ENCODE results near the gene CEPT1. TPM values are rescaled to one million over a fixed set of nuclear protein-coding genes. Genes with fewer than 3 reads are reported as not detected.

The CEPT1 gene
- total RNA-seq, 1 experiment from 2014 or later: 34.2 TPM

DNA sequence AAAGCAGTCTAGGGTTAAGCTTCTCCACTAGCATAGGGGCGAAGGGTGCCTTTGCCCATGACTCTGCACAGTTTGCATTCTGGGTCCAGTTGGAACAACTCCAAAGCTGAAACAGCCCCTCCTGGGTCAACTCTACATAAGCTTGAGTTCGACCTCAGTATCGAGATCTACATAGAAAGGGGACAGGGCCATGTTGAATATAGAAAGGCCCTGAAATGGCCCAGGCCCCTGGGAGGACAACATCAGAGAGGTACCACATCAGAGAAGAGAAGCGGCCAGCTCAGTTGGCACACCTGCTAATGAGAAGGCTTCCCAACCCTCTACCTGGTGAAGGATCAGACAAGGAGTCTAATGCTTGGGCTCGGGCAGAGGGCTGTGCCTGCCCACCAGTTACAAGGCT lies 58.8 kb downstream of the CEPT1 start:
- CTCF ChIA-PET: no interaction called here
- BruUV-seq (replicated peaks): no TSS peak

More for the DNA sequence above, 58.8 kb downstream of the CEPT1 start:
- H2AFZ ChIP-seq (ENCODE audit: low read depth, low read length, poor library complexity, severe bottlenecking): no peak overlapping the region
- H3K4me2 ChIP-seq (ENCODE audit: low read length): no peak overlapping the region
- H3K79me2 ChIP-seq (ENCODE audit: insufficient read depth, low read length): peaks cover 36% of the 10 kb centered on the region
- no peaks in the 10 kb centered on the region for H3K27me3 ChIP-seq (ENCODE audit: insufficient read depth, low read length)
- H4K20me1 ChIP-seq (ENCODE audit: insufficient read depth): no peaks in the 10 kb centered on the region
- no peaks in the 10 kb centered on the region for H3K9me3 ChIP-seq (ENCODE audit: control insufficient read depth in 1 of 2, insufficient read depth in 1 of 2, low read depth in 1 of 2, low read length in 2 of 2)
- no peaks in the 10 kb centered on the region for H3K9me2 ChIP-seq (ENCODE audit: insufficient read depth)
- peaks cover 33 to 41% of the 10 kb centered on the region in 2 experiments for H3K4me1 ChIP-seq (ENCODE audit: control insufficient read depth in 1 of 2, insufficient read depth in 2 of 2, low read length in 2 of 2)
- H3K4me3 ChIP-seq (replicated peaks in 1 of 2; ENCODE audit: low read depth in 1 of 2, low read length in 2 of 2): no peak overlapping the region
- H3K27ac ChIP-seq (ENCODE audit: low read depth, low read length): no peak overlapping the region
- POLR2A ChIA-PET: no interaction called here
- H3K36me3 ChIP-seq (ENCODE audit: control insufficient read depth in 1 of 2, insufficient read depth in 2 of 2, low read length in 2 of 2): peaks cover 0 to 31% of the 10 kb centered on the region in 2 experiments; a peak in 2 of 4 replicates
- TF ChIP-seq EZH2 (IDR thresholded peaks at IDR 0.05) (no peak), ELF1 (IDR thresholded peaks at IDR 0.05; ENCODE audit: borderline replicate concordance, low read depth) (no peak), RAD21 (IDR thresholded peaks at IDR 0.05; ENCODE audit: low read depth) (no peak), SRF (IDR thresholded peaks at IDR 0.05; ENCODE audit: low read depth) (no peak), SP1 (IDR thresholded peaks at IDR 0.05; ENCODE audit: low read depth) (no peak), CTCF (IDR thresholded peaks at IDR 0.05 in 2 of 3, conservative IDR thresholded peaks at IDR 0.05 in 1 of 3; ENCODE audit: borderline replicate concordance in 1 of 3, insufficient read depth in 1 of 3, low read depth in 2 of 3, low read length in 2 of 3) (no peak), POLR2AphosphoS5 (IDR thresholded peaks at IDR 0.05; ENCODE audit: low read depth, low read length) (no peak), TCF7L2 (IDR thresholded peaks at IDR 0.05; ENCODE audit: borderline replicate concordance, extremely low read depth, insufficient read depth, insufficient read length) (no peak), ZNF274 (IDR thresholded peaks at IDR 0.05; ENCODE audit: low read depth, low read length) (no peak), SIN3A (IDR thresholded peaks at IDR 0.05; ENCODE audit: low read depth) (no peak), YY1 (IDR thresholded peaks at IDR 0.05; ENCODE audit: extremely low read depth, insufficient replicate concordance, low read depth, low read length) (no peak), ZFX (IDR thresholded peaks at IDR 0.05) (no peak), JUND (IDR thresholded peaks at IDR 0.05) (no peak), CBX3 (IDR thresholded peaks at IDR 0.05; ENCODE audit: low read depth) (no peak), MAX (IDR thresholded peaks at IDR 0.05) (no peak), ZBTB33 (IDR thresholded peaks at IDR 0.05; ENCODE audit: extremely low read depth, insufficient replicate concordance, low read length) (no peak), CEBPB (IDR thresholded peaks at IDR 0.05; ENCODE audit: low read depth) (no peak), FOSL1 (IDR thresholded peaks at IDR 0.05; ENCODE audit: low read depth) (no peak)
- TF ChIP-seq, protein P1, sequence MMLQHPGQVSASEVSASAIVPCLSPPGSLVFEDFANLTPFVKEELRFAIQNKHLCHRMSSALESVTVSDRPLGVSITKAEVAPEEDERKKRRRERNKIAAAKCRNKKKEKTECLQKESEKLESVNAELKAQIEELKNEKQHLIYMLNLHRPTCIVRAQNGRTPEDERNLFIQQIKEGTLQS (IDR thresholded peaks at IDR 0.05): no peak
- DNase-seq (ENCODE audit: low read depth, low spot score) (no peak), ATAC-seq (no peak)
- RAD21 ChIA-PET (ENCODE audit: low non-redundant PET in 1 of 2, low total read pairs in 2 of 2, uncharacterized antibody in 2 of 2, unreplicated experiment in 2 of 2): no interaction called here
- no peak overlapping the region for H3K9ac ChIP-seq (ENCODE audit: low read length)
- intact Hi-C loops (cut with micrococcal nuclease): no loop called here
